GM21360 (cell line): ENCODE measurements around the gene ADAMTS13.
"Not testable (repeated sequence)": the region's sequence is repeated elsewhere in the genome, so short reads cannot be mapped to it uniquely, and the experiment has no call there.

ENCODE experiments used
- ATAC-seq: cut with Tn5 transposase; IDR thresholded peaks from one replicate; pipeline ENCODE4 v1.9.1; 2021; ENCODE audit warnings: mild to moderate bottlenecking, moderate library complexity; ENCODE audit not compliant: unreplicated experiment

Gene ADAMTS13

DNA sequence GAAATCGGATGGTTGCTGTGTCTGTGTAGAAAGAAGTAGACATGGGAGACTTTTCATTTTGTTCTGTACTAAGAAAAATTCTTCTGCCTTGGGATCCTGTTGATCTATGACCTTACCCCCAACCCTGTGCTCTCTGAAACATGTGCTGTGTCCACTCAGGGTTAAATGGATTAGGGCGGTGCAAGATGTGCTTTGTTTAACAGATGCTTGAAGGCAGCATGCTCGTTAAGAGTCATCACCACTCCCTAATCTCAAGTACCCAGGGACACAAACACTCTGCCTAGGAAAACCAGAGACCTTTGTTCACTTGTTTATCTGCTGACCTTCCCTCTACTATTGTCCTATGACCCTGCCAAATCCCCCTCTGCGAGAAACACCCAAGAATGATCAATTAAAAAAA is 30.7 kb upstream of the ADAMTS13 start:
- ATAC-seq = not testable (repeated sequence)

GRCh38 chr9:133392308-133392707 is 29.9 kb upstream of the ADAMTS13 start:
- not testable (repeated sequence) for ATAC-seq

GRCh38 chr9:133393399-133393798 is 28.8 kb upstream of the ADAMTS13 start:
- ATAC-seq = no peak

DNA sequence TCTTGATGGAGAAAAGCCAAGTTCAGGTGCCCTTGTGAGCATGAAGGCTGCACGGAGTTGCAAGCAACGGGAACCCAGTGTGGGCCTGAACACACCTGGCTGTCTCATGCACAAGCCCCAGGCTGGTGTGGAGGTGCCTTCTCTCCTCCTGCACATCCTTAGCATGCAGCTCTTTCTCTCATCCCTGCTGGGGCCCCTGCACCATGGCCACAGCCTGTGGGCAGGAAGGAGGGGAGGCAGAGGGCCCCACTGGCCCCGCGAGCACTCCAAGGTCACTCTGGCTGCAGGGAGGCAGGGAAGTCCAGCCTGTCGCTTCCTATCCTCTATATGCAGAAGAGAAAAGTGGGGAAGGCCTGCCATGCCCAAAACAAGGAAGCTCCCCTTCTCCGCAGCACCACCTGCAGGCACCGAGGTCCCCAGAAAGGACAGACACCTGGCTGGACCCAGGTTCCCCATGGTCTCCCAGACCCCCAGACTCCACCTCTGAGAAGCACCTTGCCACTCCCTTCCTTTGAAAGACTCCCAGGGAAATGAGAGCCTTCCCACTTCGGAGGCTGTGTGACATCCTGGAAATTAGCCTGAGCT is 27.4 kb upstream of the ADAMTS13 start:
- ATAC-seq = no peak

- no peak for ATAC-seq
These were observed 25.2 kb upstream of the ADAMTS13 start for GRCh38 chr9:133396952-133397351.

- no peak for ATAC-seq
These were observed 24.8 kb upstream of the ADAMTS13 start for GRCh38 chr9:133397370-133397769.

DNA sequence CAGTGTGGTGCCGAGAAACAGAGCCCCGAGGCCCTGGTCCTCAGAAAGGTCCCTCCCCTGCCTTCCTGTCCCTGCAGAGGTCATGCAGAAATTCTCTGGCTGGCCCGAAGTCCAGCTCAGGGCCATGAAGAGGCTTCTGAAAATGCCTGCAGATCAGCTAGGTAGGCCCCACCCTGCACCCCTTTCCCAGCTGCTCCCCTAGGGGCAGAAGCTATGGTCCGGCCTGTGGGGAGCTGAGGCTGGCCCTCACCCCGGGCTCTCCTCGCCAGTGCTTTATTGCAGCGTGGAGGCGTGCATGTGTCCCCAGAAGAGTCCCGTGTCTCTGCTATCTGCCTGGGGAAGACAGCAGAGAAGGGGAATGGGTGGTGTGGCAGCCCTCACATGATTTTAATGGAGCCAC is 24.3 kb upstream of the ADAMTS13 start:
- no peak for ATAC-seq

DNA sequence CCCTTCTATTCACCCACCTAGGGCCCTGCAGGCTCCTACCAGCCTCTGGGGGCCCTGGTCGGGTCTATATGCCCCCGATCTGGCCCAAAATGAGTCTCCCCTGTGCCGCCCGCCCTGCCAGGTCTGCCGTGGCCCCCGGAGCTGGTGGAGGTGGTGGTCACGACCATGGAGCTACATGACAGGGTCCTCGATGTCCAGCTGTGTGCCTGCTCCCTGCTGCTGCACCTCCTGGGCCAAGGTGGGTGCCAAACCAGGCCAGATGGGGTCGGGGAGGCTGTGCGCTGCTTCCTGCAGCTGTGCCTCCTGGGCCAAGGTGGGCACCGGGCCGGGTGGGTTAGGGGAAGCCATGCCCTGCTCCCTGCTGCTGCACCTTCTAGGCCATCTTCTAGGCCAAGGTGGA is 21.9 kb upstream of the ADAMTS13 start:
- no peak for ATAC-seq

GRCh38 chr9:133401588-133401987 is 20.6 kb upstream of the ADAMTS13 start:
- no peak for ATAC-seq

- ATAC-seq = no peak
These were observed 19.5 kb upstream of the ADAMTS13 start for GRCh38 chr9:133402689-133403088.

DNA sequence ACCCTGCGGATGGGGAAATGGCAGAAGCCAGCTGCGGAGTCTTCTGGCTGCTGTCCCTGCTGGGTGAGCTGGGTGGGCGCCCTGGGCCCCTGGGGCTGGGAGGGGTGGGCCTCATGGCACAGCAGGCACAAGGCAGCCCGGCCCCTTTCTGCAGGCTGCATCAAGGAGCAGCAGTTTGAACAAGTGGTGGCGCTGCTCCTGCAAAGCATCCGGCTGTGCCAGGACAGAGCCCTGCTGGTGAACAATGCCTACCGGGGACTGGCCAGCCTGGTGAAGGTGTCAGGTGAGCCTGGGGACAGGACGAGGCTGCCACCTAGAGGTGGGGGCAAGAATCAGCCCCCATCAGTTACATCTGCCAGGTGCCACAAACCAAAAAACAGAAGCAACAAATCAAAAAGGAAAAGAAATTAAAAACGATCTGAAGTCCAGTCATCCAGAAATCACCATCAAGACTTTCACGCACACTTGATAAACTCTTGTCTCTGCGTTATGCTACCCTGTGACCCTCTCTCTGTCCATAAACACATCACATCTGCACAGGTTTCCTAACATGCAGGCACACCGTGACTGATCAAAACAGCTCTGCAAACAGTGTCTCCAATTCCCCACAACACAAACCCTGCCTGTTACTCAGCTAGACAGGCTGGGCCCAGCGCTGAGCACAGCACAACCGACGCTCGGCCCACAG is 18.3 kb upstream of the ADAMTS13 start:
- no peak for ATAC-seq

- ATAC-seq = no peak
These were observed 17.6 kb upstream of the ADAMTS13 start for GRCh38 chr9:133404454-133405002.

DNA sequence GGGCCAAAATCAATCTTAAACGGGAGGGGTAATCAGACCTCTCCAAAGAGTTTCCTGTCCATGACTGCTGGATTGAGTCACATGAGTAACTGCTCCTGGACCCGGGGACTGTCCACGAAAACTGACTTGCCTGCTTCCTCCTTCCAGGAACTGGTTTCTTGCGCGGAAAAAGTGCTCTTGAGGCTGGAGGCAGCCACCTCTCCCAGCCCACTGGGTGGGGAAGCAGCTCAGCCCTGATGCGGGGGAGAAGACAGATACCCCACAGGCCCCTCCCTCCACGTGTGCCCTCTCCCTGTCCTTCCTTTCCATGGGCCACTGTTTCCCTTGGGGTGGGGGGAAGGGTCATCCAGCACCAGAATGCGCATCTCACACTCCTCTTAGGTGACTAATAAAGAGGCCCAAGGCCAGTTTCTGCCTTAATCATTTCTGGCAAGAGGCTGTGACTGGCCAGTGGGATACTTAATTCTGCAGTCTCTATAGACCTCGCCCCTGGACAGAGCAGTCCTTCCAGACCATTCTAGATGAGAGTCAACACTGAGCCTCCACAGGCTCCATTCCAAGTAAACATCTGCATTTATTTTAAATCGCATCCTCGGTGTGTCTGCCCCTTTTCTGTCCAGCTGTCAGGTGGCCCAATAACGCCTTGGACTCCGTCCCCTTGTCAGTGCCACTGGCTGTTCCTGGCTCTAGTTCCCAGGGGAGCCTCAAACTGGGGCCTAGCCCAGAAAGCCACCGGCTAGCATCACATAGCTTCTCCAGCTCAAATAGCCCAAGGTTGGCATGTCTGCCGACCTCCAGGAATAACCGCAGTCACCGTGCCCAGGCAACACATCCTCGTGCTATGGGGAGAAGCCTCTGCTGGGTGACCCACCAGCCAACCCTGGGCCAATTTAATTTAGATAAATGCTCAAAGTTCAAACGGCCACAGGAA is 16.4 kb upstream of the ADAMTS13 start:
- no peak for ATAC-seq

- peak; percentile 55 for ATAC-seq
These were observed 15.5 kb upstream of the ADAMTS13 start for GRCh38 chr9:133406480-133407307.

DNA sequence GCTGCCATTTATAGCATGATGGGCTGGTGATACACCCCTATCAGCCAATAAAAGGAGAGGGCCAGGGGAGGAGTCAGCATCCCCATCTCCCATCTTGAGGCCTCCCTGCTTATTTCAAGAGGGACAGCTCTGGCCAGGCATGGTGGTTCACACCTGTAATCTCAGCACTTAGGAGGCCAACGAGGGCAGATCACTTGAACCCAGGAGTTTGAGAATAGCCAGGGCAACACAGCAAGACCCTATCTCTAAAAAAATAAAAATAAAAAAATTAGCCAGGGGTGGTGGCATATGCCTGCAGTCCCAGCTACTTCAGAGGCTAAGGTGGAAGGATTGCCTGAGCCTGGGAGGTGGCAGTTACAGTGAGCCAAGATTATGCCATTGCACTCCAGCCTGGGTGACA is 14.1 kb upstream of the ADAMTS13 start:
- no peak for ATAC-seq

- no peak for ATAC-seq
These were observed 7.0 kb upstream of the ADAMTS13 start for GRCh38 chr9:133415170-133415569.

DNA sequence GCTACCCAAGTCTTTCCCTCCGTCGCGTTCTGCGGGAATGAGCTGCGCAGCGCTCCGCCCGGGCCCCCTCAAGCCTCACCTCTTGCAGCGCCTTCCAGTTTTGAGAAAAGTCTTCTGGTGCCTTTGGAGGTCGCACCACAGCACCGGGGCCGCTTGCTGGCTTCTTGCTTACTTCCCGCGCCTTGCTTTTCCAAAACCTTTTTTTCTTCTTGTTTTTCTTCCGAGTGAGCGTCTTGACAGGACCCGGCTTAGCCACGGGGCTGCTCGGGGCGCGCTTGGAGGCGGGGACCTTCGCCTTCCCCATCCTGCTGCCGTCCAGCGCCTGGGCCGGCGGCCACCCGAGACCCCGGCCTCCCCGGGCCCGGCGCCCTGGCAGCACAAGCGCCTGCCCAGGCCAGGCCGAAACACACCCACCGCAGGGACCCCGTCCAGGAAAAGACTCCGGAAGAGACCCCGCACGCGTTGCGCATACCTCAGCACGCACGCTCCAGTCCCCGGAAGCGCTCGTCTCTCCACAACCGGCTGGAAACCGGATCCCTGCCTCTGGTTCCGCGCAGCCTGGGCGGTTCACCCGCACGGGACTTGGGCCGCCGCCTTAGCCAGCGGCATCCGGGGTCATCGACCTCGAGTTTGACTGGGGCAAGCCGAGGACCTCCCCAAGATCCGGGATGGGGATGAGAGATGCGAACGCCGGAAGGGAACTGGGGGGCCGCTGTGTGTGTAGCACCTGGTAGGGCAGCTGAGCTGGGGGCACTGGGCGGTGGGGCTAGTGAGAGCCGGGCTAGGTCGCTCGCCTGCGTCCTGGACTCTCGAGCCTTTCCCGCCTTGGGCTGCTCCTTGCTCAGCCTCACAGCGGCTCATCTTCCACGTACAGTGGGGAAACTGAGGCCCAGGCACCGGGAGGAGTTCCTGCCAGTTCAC is 4.4 kb upstream of the ADAMTS13 start, which contains the start of gene REXO4:
TSS of gene REXO4 (minus strand) at position 470 of the 921 bp plus-strand sequence. CDS start at position 304, 166 bp downstream.
- ATAC-seq = peak; percentile 62

- no peak for ATAC-seq
These were observed 3.2 kb upstream of the ADAMTS13 start for GRCh38 chr9:133419005-133419404.

DNA sequence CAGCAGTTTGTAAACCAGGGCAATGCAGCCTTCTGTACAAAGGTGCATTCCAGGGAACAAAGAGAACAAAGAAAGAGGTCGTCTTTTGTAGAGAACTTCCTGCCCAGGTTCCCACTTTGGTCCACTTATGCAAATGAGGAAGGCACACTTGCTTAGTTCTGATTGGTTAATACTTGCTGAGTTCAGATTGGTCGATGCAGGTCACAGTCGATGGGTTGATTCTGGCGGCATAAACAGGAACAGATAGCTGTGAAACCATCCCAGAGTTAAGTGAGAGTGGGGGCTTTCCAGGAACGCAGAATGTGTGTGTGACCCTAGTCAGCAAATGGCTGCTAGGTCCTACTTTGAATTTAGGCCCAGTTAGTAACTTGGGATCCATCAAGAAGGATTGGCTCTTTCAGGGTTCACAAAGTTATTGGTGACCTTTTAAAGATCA is 1.8 kb upstream of the ADAMTS13 start:
- peak; percentile 35 for ATAC-seq
